Suppressor macrophage (primary cell): ENCODE measurements around the gene TBRG1.

Experiments used
- DNase-seq, 4 experiments: peaks; one replicate each; pipeline ENCODE4 v3.0.0-alpha.2; 2020 to 2022

Gene TBRG1

GRCh38 chr11:124662106-124662505 lies 39.4 kb downstream of the TBRG1 start:
- no peak for DNase-seq

GRCh38 chr11:124663861-124664260 lies 41.2 kb downstream of the TBRG1 start:
- no peak for DNase-seq

GRCh38 chr11:124667601-124668000 lies 44.9 kb downstream of the TBRG1 start:
- no peak for DNase-seq

GRCh38 chr11:124669193-124669592 lies 46.5 kb downstream of the TBRG1 start:
- peak; percentile 57 to 67 (median 58) for DNase-seq

GRCh38 chr11:124670732-124671131 lies 48.1 kb downstream of the TBRG1 start:
- peak; percentile 42 to 70 (median 56) for DNase-seq

GRCh38 chr11:124672536-124673215 lies 50.0 kb downstream of the TBRG1 start:
- DNase-seq, result no peak

GRCh38 chr11:124673333-124674167 lies 50.9 kb downstream of the TBRG1 start, which contains the start of the genes SIAE and SPA17:
SIAE (minus strand) TSS chr11:124673739; CDS start chr11:124673708, 31 bp downstream.
SPA17 (plus strand) TSS chr11:124673904; CDS start chr11:124675265, 1,361 bp downstream.
- DNase-seq, result peak; percentile 94 to 97 (median 96)

- no peak for DNase-seq
Observed at GRCh38 chr11:124674168-124674517, 51.5 kb downstream of the TBRG1 start.

GRCh38 chr11:124674571-124674970 lies 51.9 kb downstream of the TBRG1 start:
- peak in 1 of 4 experiments; percentile 6 for DNase-seq

- DNase-seq, result peak in 3 of 4 experiments; percentile 22 to 50 (median 40)
Observed at GRCh38 chr11:124676386-124676785, 53.7 kb downstream of the TBRG1 start.

- DNase-seq, result no peak
Observed at GRCh38 chr11:124678416-124678815, 55.8 kb downstream of the TBRG1 start.

- no peak for DNase-seq
Observed at GRCh38 chr11:124681421-124681820, 58.8 kb downstream of the TBRG1 start.

GRCh38 chr11:124682443-124682842 lies 59.8 kb downstream of the TBRG1 start:
- DNase-seq, result no peak
